Panc1 (cell line): ENCODE data around the gene SYT1.

Source experiments
- CTCF ChIP-seq: fragments of 450-650 bp; IDR thresholded peaks from 2 replicates; pipeline ENCODE4 v1.5.1; 2017; ENCODE audit warnings: mild to moderate bottlenecking
- SIN3A ChIP-seq: IDR thresholded peaks from 2 replicates; pipeline ENCODE4 v1.6.1; 2012; ENCODE audit warnings: low read depth, mild to moderate bottlenecking, low read length, moderate library complexity, borderline replicate concordance; ENCODE audit not compliant: insufficient read depth
- TCF7L2 ChIP-seq: IDR thresholded peaks from 2 replicates; pipeline ENCODE4 v1.6.1; 2011; ENCODE audit warnings: mild to moderate bottlenecking, low read depth, low read length, inconsistent platforms

GRCh38 chr12:79055926-79056674, 191.5 kb downstream of the SYT1 start:
- TF ChIP-seq CTCF (no peak), TCF7L2 (no peak), SIN3A (no peak)
